ENCODE measurements around the gene IFIT3.
A peak's percentile ranks its signal among the peaks of the same experiment; 100 is the strongest.

IFIT3 gene

GRCh38 chr10:89351780-89352597 is 24.2 kb downstream of the IFIT3 start:
- Histone ChIP-seq H3K36me3 (ENCODE audit: insufficient read depth, low read length) (no peaks in the 10 kb centered on the region), H3K4me3 (peak overlapping the region; percentile 30; the same call in 1 of the 2 replicates), H3K9me3 (ENCODE audit: low read depth, low read length) (no peaks in the 10 kb centered on the region), H3K9ac (ENCODE audit: insufficient read length) (peak overlapping the region; percentile 33), H3K27ac (peak overlapping the region; percentile 91)
- DNase-seq (ENCODE audit: low read depth, low spot score), result no peak
- TF ChIP-seq POLR2AphosphoS5 (IDR thresholded peaks at IDR 0.05; ENCODE audit: borderline replicate concordance, low read depth, low read length) (no peak), FOXP2 (optimal IDR thresholded peaks at IDR 0.05; ENCODE audit: control extremely low read depth, extremely low read length, insufficient read depth) (no peak), EZH2 (IDR thresholded peaks at IDR 0.05) (no peak)

- Histone ChIP-seq H3K27ac (peak overlapping the region; percentile 91; the same call in 1 of the 2 replicates), H3K36me3 (ENCODE audit: insufficient read depth, low read length) (no peaks in the 10 kb centered on the region), H3K4me3 (no peak overlapping the region), H3K9me3 (ENCODE audit: low read depth, low read length) (no peaks in the 10 kb centered on the region), H3K9ac (ENCODE audit: insufficient read length) (no peak overlapping the region)
- DNase-seq (ENCODE audit: low read depth, low spot score), result no peak
- no peak for TF ChIP-seq FOXP2 (optimal IDR thresholded peaks at IDR 0.05; ENCODE audit: control extremely low read depth, extremely low read length, insufficient read depth)
- TF ChIP-seq EZH2 (IDR thresholded peaks at IDR 0.05), result no peak
- no peak for TF ChIP-seq POLR2AphosphoS5 (IDR thresholded peaks at IDR 0.05; ENCODE audit: borderline replicate concordance, low read depth, low read length)
Observed at GRCh38 chr10:89352802-89353201, 25.0 kb downstream of the IFIT3 start.

GRCh38 chr10:89355394-89355931 is 27.7 kb downstream of the IFIT3 start:
- H3K9me3 ChIP-seq (ENCODE audit: low read depth, low read length), result no peaks in the 10 kb centered on the region
- no peak for DNase-seq (ENCODE audit: low read depth, low spot score)
- no peaks in the 10 kb centered on the region for H3K36me3 ChIP-seq (ENCODE audit: insufficient read depth, low read length)
- H3K9ac ChIP-seq (ENCODE audit: insufficient read length), result no peak overlapping the region
- no peak overlapping the region for H3K4me3 ChIP-seq
- TF ChIP-seq EZH2 (IDR thresholded peaks at IDR 0.05) (no peak), POLR2AphosphoS5 (IDR thresholded peaks at IDR 0.05; ENCODE audit: borderline replicate concordance, low read depth, low read length) (no peak), FOXP2 (optimal IDR thresholded peaks at IDR 0.05; ENCODE audit: control extremely low read depth, extremely low read length, insufficient read depth) (no peak)
- no peak overlapping the region for H3K27ac ChIP-seq

- TF ChIP-seq FOXP2 (optimal IDR thresholded peaks at IDR 0.05; ENCODE audit: control extremely low read depth, extremely low read length, insufficient read depth) (no peak), EZH2 (IDR thresholded peaks at IDR 0.05) (no peak), POLR2AphosphoS5 (IDR thresholded peaks at IDR 0.05; ENCODE audit: borderline replicate concordance, low read depth, low read length) (no peak)
- H3K9ac ChIP-seq (ENCODE audit: insufficient read length), result no peak overlapping the region
- no peak overlapping the region for H3K27ac ChIP-seq
Observed at GRCh38 chr10:89357096-89357495, 29.3 kb downstream of the IFIT3 start.

GRCh38 chr10:89357975-89358374 is 30.2 kb downstream of the IFIT3 start:
- Histone ChIP-seq H3K9ac (ENCODE audit: insufficient read length) (no peak overlapping the region), H3K27ac (no peak overlapping the region), H3K36me3 (ENCODE audit: insufficient read depth, low read length) (no peaks in the 10 kb centered on the region), H3K9me3 (ENCODE audit: low read depth, low read length) (no peaks in the 10 kb centered on the region), H3K4me3 (no peak overlapping the region)
- TF ChIP-seq FOXP2 (optimal IDR thresholded peaks at IDR 0.05; ENCODE audit: control extremely low read depth, extremely low read length, insufficient read depth) (no peak), POLR2AphosphoS5 (IDR thresholded peaks at IDR 0.05; ENCODE audit: borderline replicate concordance, low read depth, low read length) (no peak), EZH2 (IDR thresholded peaks at IDR 0.05) (no peak)
- no peak for DNase-seq (ENCODE audit: low read depth, low spot score)

More at GRCh38 chr10:89357096-89357495, 29.3 kb downstream of the IFIT3 start:
- no peaks in the 10 kb centered on the region for H3K9me3 ChIP-seq (ENCODE audit: low read depth, low read length)
- H3K4me3 ChIP-seq, result no peak overlapping the region
- no peak for DNase-seq (ENCODE audit: low read depth, low spot score)
- H3K36me3 ChIP-seq (ENCODE audit: insufficient read depth, low read length), result no peaks in the 10 kb centered on the region

- H3K9ac ChIP-seq (ENCODE audit: insufficient read length), result no peak overlapping the region
- DNase-seq (ENCODE audit: low read depth, low spot score), result no peak
- H3K9me3 ChIP-seq (ENCODE audit: low read depth, low read length), result no peaks in the 10 kb centered on the region
- no peak overlapping the region for H3K27ac ChIP-seq
- TF ChIP-seq FOXP2 (optimal IDR thresholded peaks at IDR 0.05; ENCODE audit: control extremely low read depth, extremely low read length, insufficient read depth) (no peak), POLR2AphosphoS5 (IDR thresholded peaks at IDR 0.05; ENCODE audit: borderline replicate concordance, low read depth, low read length) (no peak), EZH2 (IDR thresholded peaks at IDR 0.05) (no peak)
- H3K4me3 ChIP-seq, result no peak overlapping the region
- no peaks in the 10 kb centered on the region for H3K36me3 ChIP-seq (ENCODE audit: insufficient read depth, low read length)
Observed at GRCh38 chr10:89360157-89360556, 32.4 kb downstream of the IFIT3 start.

- DNase-seq (ENCODE audit: low read depth, low spot score), result no peak
- no peak overlapping the region for H3K9ac ChIP-seq (ENCODE audit: insufficient read length)
- no peak for TF ChIP-seq EZH2 (IDR thresholded peaks at IDR 0.05)
- no peak for TF ChIP-seq POLR2AphosphoS5 (IDR thresholded peaks at IDR 0.05; ENCODE audit: borderline replicate concordance, low read depth, low read length)
- no peak for TF ChIP-seq FOXP2 (optimal IDR thresholded peaks at IDR 0.05; ENCODE audit: control extremely low read depth, extremely low read length, insufficient read depth)
- H3K9me3 ChIP-seq (ENCODE audit: low read depth, low read length), result no peaks in the 10 kb centered on the region
- H3K4me3 ChIP-seq, result no peak overlapping the region
- no peaks in the 10 kb centered on the region for H3K36me3 ChIP-seq (ENCODE audit: insufficient read depth, low read length)
- H3K27ac ChIP-seq, result no peak overlapping the region
Observed at GRCh38 chr10:89362929-89363328, 35.1 kb downstream of the IFIT3 start.

- no peak for DNase-seq (ENCODE audit: low read depth, low spot score)
- no peak for TF ChIP-seq EZH2 (IDR thresholded peaks at IDR 0.05)
- no peak for TF ChIP-seq POLR2AphosphoS5 (IDR thresholded peaks at IDR 0.05; ENCODE audit: borderline replicate concordance, low read depth, low read length)
- TF ChIP-seq FOXP2 (optimal IDR thresholded peaks at IDR 0.05; ENCODE audit: control extremely low read depth, extremely low read length, insufficient read depth), result no peak
- Histone ChIP-seq H3K27ac (no peak overlapping the region), H3K9me3 (ENCODE audit: low read depth, low read length) (no peaks in the 10 kb centered on the region), H3K4me3 (no peak overlapping the region), H3K36me3 (ENCODE audit: insufficient read depth, low read length) (no peaks in the 10 kb centered on the region), H3K9ac (ENCODE audit: insufficient read length) (no peak overlapping the region)
Observed at GRCh38 chr10:89363729-89364442, 36.1 kb downstream of the IFIT3 start.
